Uterus (tissue), 4 donors: Measurements from ENCODE around the gene NSL1. TPM values are rescaled to one million over a fixed set of nuclear protein-coding genes. Genes with fewer than 3 reads are reported as not detected.
A peak's percentile ranks its signal among the peaks of the same experiment; 100 is the strongest.

ENCODE experiments used
- DNase-seq, 2 donors: peaks; one replicate each; pipeline ENCODE4 v3.0.0-alpha.2; 2019 to 2020
- H3K27ac ChIP-seq, 2 donors: fragments of 200-600 bp; sonication (generic); 1 replicate in 1 of 2; 2 replicates in 1 of 2; pipeline ENCODE4 v1.5.1; 2016 to 2018
- H3K27me3 ChIP-seq, 2 donors: fragments of 200-600 bp; sonication (generic); one replicate each; pipeline ENCODE4 v1.5.1; 2018 to 2019; ENCODE audit warnings: control low read depth in 1 of 2
- H3K36me3 ChIP-seq, 2 donors: fragments of 200-600 bp; sonication (generic); one replicate each; pipeline ENCODE4 v1.5.1; 2019; ENCODE audit warnings: control low read depth in 1 of 2
- H3K4me1 ChIP-seq, 2 donors: fragments of 200-600 bp; sonication (generic); one replicate each; pipeline ENCODE4 v1.5.1; 2018 to 2019; ENCODE audit warnings: control low read depth in 1 of 2
- H3K4me3 ChIP-seq, 2 donors: fragments of 200-600 bp; sonication (generic); 1 replicate in 1 of 2; 2 replicates in 1 of 2; pipeline ENCODE4 v1.5.1; 2018 to 2019; ENCODE audit warnings: mild to moderate bottlenecking in 1 of 2
- H3K9me3 ChIP-seq, 2 donors: fragments of 200-600 bp; sonication (generic); one replicate each; pipeline ENCODE4 v1.5.1; 2019; ENCODE audit warnings: control low read depth in 1 of 2
- POLR2A ChIP-seq, 2 donors: fragments of 450-650 bp; IDR thresholded peaks; one replicate each; pipeline ENCODE4 v1.6.1; 2016; ENCODE audit warnings: antibody characterized with exemption in 2 of 2, mild to moderate bottlenecking in 1 of 2, moderate library complexity in 1 of 2
- intact Hi-C: fragments of 100-400 bp; cut with DNase I; formaldehyde crosslinking; loops from one replicate; pipeline ENCODE4 v1.15.1; 2023; ENCODE audit warnings: low total_unique reads
- total RNA-seq, 4 donors: library from RNA; depleted of rRNA in 3 of 4; stranded (reverse); fragments of >200 nt in 3 of 4; gene quantifications; one replicate each; pipeline versions ENCODE4 v1.1.0 to v1.2.4, GENCODE V29; 2014 to 2023
- TF ChIP-seq, protein P1 (sequence below), 4 experiments: fragments of 200-600 bp in 2 of 4; fragments of 450-650 bp in 2 of 4; sonication (generic) in 2 of 4; IDR thresholded peaks; one replicate each; pipeline ENCODE4 v1.5.1; 2016 to 2019; ENCODE audit warnings: antibody characterized with exemption in 4 of 4, mild to moderate bottlenecking in 2 of 4, moderate library complexity in 1 of 4
- donor health status: DM: yes; HTN: yes; CAD: no.

The NSL1 gene
- total RNA-seq, 4 donors from 2014 or later, result 39.1 to 73.8 (median 60.5) TPM

DNA sequence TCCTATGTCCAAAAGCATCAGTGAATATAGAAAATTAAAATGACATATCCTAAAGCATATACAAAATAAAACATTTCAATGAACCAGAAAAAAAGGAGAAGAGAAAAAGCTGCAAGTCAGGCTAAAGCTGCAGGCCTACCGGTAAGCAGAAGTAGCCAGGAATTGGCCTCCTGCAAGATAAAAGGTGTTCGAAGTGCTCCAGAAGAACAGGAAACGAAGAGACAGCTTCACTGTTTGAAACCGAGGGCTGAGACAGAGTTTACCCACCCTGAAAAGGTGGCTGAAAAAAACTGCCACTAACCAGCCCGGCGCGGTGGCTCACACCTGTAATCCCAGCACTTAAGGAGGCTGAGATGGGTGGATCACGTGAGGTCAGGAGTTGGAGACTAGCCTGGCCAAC lies 37.4 kb downstream of the NSL1 start:
- Histone ChIP-seq H3K36me3 (no peaks in the 10 kb centered on the region), H3K9me3 (no peaks in the 10 kb centered on the region), H3K27ac (no peak overlapping the region), H3K4me3 (no peak overlapping the region), H3K4me1 (no peaks in the 10 kb centered on the region), H3K27me3 (no peaks in the 10 kb centered on the region)
- intact Hi-C loops, result no loop called here
- no peak for DNase-seq
- no peak for TF ChIP-seq POLR2A (IDR thresholded peaks at IDR 0.05)
- TF ChIP-seq, protein P1, sequence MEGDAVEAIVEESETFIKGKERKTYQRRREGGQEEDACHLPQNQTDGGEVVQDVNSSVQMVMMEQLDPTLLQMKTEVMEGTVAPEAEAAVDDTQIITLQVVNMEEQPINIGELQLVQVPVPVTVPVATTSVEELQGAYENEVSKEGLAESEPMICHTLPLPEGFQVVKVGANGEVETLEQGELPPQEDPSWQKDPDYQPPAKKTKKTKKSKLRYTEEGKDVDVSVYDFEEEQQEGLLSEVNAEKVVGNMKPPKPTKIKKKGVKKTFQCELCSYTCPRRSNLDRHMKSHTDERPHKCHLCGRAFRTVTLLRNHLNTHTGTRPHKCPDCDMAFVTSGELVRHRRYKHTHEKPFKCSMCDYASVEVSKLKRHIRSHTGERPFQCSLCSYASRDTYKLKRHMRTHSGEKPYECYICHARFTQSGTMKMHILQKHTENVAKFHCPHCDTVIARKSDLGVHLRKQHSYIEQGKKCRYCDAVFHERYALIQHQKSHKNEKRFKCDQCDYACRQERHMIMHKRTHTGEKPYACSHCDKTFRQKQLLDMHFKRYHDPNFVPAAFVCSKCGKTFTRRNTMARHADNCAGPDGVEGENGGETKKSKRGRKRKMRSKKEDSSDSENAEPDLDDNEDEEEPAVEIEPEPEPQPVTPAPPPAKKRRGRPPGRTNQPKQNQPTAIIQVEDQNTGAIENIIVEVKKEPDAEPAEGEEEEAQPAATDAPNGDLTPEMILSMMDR (IDR thresholded peaks at IDR 0.05), result no peak

DNA sequence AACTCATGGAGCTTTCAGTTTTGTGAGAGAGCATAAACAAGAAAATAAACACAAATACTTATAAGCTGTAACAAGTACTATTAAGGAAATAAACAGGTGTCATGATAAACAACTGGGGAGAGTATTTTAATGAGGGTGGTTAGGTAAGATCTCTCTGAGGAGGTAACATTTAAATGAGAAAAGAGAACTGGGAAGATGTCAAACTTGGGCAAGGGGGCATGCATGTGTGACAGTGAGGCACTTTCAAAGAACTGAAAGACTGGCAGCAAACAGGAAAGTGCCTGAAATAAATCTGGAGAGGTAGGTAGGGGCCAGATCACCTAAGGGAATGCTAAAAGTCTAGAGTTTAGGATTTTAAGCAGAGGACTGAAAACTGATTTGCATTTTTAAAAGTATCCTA lies 37.8 kb downstream of the NSL1 start:
- no peak for DNase-seq
- H3K4me1 ChIP-seq, result no peaks in the 10 kb centered on the region
- peak overlapping the region in 1 of 2 donors; percentile 20 for H3K27ac ChIP-seq
- H3K4me3 ChIP-seq, result no peak overlapping the region
- no peaks in the 10 kb centered on the region for H3K36me3 ChIP-seq
- TF ChIP-seq, protein P1 (IDR thresholded peaks at IDR 0.05), result no peak
- TF ChIP-seq POLR2A (IDR thresholded peaks at IDR 0.05), result no peak
- H3K9me3 ChIP-seq, result no peaks in the 10 kb centered on the region
- intact Hi-C loops, result no loop called here
- H3K27me3 ChIP-seq, result no peaks in the 10 kb centered on the region

DNA sequence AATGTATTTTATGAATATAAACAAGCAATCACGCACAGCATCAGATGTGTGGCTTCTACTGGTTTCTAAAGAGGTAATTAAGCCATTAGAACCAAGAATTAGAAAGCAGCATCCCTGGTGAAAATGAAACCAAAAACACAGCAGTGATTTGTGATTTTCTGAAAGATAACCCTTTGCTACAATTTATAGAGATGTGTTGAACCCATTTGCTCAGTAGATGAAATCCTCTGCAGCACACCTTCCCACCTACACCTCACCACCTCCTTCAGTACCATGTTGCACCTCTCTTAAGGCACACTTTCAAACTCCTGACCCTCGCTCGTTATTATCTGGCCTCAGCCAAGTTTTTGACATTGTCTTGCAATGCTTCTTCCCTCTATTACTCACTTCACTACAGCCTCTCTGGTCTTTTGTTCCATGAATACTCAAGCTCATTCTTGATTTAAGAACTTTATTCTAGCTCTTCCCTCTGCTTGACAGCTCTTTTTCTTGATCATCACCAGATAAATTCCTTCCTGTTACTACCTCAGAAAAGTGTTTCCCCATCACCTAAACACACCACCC lies 38.6 kb downstream of the NSL1 start:
- no peaks in the 10 kb centered on the region for H3K27me3 ChIP-seq
- no peaks in the 10 kb centered on the region for H3K9me3 ChIP-seq
- H3K4me3 ChIP-seq, result peak overlapping the region in 1 of 2 donors; percentile 2
- TF ChIP-seq, protein P1 (IDR thresholded peaks at IDR 0.05), result no peak
- no peak for TF ChIP-seq POLR2A (IDR thresholded peaks at IDR 0.05)
- no peaks in the 10 kb centered on the region for H3K36me3 ChIP-seq
- no peaks in the 10 kb centered on the region for H3K4me1 ChIP-seq
- DNase-seq, result no peak
- peak overlapping the region in 1 of 2 donors; percentile 20 for H3K27ac ChIP-seq
- intact Hi-C loops, result no loop called here

DNA sequence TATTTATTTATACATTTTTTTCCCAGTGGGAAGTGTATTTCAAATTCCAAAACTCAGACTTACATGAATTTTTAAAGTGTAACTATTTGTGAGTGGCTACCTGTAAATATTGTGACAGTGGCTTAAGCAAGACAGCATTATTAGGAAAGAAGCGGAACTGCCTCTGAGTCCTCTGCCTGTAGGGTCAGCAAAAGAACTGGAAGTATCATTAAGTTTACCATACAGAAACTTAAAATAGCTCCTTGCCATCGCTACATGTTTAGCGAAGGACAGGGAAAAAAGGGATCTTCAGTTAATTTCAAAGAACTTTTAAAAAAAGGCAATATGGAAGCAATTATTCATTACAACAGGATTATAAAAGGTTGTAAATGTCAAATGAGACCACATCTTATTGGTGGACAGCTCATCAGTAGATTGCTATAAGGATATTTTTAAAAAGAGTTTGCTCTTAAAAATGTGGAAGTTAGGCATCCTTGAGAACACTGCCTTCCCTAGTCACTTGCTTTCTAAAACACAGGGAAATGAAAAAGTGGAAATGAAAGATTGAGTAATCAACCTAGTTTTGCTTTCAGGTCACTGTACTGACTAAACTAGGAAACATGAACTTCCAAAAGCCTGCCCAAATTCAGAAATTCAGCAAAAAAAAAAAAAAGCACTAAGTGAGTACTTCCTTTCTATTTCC lies 39.2 kb downstream of the NSL1 start:
- DNase-seq, result no peak
- no peaks in the 10 kb centered on the region for H3K4me1 ChIP-seq
- no peaks in the 10 kb centered on the region for H3K36me3 ChIP-seq
- TF ChIP-seq, protein P1 (IDR thresholded peaks at IDR 0.05), result no peak
- TF ChIP-seq POLR2A (IDR thresholded peaks at IDR 0.05), result no peak
- H3K27me3 ChIP-seq, result no peaks in the 10 kb centered on the region
- intact Hi-C loops, result no loop called here
- H3K9me3 ChIP-seq, result no peaks in the 10 kb centered on the region
- peak overlapping the region in 1 of 2 donors; percentile 20 for H3K27ac ChIP-seq
- peak overlapping the region in 1 of 2 donors; percentile 2 for H3K4me3 ChIP-seq

DNA sequence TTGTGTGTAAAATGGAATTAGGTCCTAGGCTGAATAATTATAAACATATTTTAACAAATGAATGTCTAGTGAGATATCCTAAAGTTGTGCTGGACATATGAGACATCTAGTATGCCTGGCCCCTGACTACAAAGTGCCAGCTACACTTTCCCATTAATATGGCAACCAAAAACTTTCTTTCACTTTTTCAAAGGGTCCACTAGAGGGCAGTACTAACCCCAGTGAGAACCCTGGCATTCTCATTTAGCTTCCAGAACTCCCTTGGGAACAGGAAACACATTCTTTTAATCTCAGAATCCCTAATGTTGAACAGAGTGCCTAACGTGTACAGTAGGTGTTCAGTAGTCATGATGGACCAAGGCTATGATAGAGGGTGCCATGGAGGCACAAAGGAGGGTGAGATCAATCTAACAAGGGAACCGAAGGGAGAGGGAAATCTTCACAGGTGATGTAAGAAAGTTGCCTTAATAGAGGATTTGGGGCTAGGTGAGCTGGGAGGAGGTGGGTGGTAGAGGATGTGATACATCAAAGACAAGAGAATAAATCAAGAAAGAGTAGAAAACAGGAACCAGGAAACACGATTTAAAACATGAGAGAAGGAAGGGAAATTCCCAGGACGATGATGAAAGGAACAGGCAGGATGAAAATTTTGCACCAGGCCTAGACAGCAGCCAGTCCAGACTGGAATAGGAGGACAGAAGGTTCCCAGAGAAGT lies 41.6 kb downstream of the NSL1 start:
- Histone ChIP-seq H3K9me3 (no peaks in the 10 kb centered on the region), H3K27me3 (no peaks in the 10 kb centered on the region), H3K4me3 (no peak overlapping the region), H3K36me3 (no peaks in the 10 kb centered on the region), H3K4me1 (no peaks in the 10 kb centered on the region), H3K27ac (no peak overlapping the region)
- TF ChIP-seq, protein P1 (IDR thresholded peaks at IDR 0.05), result peak in 2 of 4 experiments; percentile 20 to 59
- no peak for TF ChIP-seq POLR2A (IDR thresholded peaks at IDR 0.05)
- intact Hi-C loops, result no loop called here
- no peak for DNase-seq
